Astrocyte of the spinal cord (primary cell): Measurements from ENCODE around the gene DMWD.
"Not testable (repeated sequence)": the region's sequence is repeated elsewhere in the genome, so short reads cannot be mapped to it uniquely, and the experiment has no call there.

ENCODE experiments used
- DNase-seq: peaks from one replicate; pipeline ENCODE4 v3.0.0; 2011; ENCODE audit warnings: low read depth, low spot score
- H3K4me3 ChIP-seq: 2 replicates; pipeline ENCODE4 v1.5.1; 2011; ENCODE audit warnings: low read depth, mild to moderate bottlenecking, low read length, moderate library complexity
- in situ Hi-C: cut with HindIII; loops from 2 replicates; pipeline ENCODE4 v1.10.0; 2017; ENCODE audit warnings: low sequenced_read_pairs
- TF ChIP-seq, protein P1 (sequence below): IDR thresholded peaks from 2 replicates; pipeline ENCODE4 v1.5.1; 2012; ENCODE audit warnings: low read depth, mild to moderate bottlenecking, low read length, inconsistent platforms

DMWD gene

DNA sequence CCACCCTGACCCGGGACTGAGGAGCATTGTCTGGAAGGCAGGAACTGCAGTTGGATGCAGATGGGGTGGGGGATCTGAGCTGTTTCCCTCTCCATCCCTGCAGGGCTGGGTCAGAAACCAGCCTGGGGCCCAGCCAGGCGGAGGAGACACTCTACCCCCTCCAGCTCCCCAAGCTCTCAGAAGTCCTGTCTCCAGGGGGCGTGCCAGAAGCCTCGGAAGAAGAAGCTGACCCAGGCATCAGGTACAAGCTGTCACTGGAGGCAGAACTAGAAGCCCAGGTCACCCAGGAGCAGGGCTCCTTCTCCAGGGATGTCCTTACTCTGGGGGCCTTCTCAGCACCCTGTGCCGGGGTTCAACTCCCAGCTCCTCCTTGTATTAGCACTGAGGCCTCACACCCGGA, 39.1 kb downstream of the DMWD start:
- TF ChIP-seq, protein P1, sequence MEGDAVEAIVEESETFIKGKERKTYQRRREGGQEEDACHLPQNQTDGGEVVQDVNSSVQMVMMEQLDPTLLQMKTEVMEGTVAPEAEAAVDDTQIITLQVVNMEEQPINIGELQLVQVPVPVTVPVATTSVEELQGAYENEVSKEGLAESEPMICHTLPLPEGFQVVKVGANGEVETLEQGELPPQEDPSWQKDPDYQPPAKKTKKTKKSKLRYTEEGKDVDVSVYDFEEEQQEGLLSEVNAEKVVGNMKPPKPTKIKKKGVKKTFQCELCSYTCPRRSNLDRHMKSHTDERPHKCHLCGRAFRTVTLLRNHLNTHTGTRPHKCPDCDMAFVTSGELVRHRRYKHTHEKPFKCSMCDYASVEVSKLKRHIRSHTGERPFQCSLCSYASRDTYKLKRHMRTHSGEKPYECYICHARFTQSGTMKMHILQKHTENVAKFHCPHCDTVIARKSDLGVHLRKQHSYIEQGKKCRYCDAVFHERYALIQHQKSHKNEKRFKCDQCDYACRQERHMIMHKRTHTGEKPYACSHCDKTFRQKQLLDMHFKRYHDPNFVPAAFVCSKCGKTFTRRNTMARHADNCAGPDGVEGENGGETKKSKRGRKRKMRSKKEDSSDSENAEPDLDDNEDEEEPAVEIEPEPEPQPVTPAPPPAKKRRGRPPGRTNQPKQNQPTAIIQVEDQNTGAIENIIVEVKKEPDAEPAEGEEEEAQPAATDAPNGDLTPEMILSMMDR, result no peak
- in situ Hi-C loops, result no loop called here

DNA sequence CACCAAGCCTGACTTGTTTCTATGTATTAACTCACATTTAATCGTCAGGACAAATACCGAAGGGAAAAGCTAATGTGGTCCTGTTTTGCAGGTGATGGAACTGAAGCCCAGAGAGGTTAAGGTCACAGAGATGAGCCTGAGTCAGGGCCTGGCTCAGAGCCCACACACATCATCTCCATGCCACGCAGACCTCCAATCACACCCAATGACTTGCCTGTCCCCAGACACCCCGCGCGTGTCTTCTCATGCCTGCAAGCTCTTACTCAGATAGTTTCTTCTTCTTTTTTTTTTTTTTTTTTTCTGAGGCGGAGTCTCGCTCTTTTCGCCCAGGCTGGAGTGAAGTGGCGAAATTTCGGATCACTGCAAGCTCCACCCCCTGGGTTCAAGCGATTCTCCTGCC, 40.0 kb downstream of the DMWD start:
- TF ChIP-seq, protein P1, result no peak
- H3K4me3 ChIP-seq, result no peak overlapping the region
- DNase-seq, result no peak
- in situ Hi-C loops, result no loop called here

More for the DNA sequence above, 39.1 kb downstream of the DMWD start:
- no peak for DNase-seq
- no peak overlapping the region for H3K4me3 ChIP-seq

- DNase-seq, in situ Hi-C loops, H3K4me3 ChIP-seq: not testable (repeated sequence)
Observed at GRCh38 chr19:45751483-45751882, 41.2 kb downstream of the DMWD start.

GRCh38 chr19:45747513-45747912, 45.1 kb downstream of the DMWD start:
- in situ Hi-C loops, result no loop called here
- TF ChIP-seq, protein P1, result no peak
- no peak for DNase-seq

DNA sequence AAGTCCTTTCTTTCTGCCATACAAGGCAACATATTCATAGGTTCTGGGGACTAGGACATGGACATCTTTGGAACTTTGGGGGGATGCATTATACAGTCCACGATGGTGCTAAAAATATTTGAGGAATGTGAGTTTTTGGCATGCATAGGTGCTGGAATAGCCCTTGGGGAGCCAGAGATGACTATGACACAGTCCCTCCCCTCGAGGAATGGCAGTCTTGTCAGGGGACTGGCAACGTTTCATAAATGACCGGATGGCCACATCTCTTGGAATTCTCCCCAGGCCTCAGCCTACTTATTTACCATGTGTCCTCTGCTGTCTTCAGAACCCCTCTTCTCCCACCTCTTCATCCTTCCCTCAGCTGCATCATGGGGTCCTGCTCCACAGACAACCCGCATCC, 45.8 kb downstream of the DMWD start:
- H3K4me3 ChIP-seq, result no peak overlapping the region
- in situ Hi-C loops, result no loop called here

More at GRCh38 chr19:45747513-45747912, 45.1 kb downstream of the DMWD start:
- H3K4me3 ChIP-seq, result no peak overlapping the region

GRCh38 chr19:45745606-45746005, 47.0 kb downstream of the DMWD start:
- H3K4me3 ChIP-seq, result no peak overlapping the region
- TF ChIP-seq, protein P1, result no peak
- DNase-seq, result no peak
- in situ Hi-C loops, result no loop called here

More for the DNA sequence above, 45.8 kb downstream of the DMWD start:
- TF ChIP-seq, protein P1, result no peak
- DNase-seq, result no peak

- no peak overlapping the region for H3K4me3 ChIP-seq
- in situ Hi-C loops, result no loop called here
- DNase-seq, result no peak
Observed at GRCh38 chr19:45742969-45743368, 49.7 kb downstream of the DMWD start.

More at GRCh38 chr19:45742969-45743368, 49.7 kb downstream of the DMWD start:
- TF ChIP-seq, protein P1, result no peak
